ENCODE results near the gene EDRF1.

- TF ChIP-seq POLR2A (IDR thresholded peaks at IDR 0.05; ENCODE audit: low read depth, low read length), result peak; percentile 96
- no peak for TF ChIP-seq POU2F2 (IDR thresholded peaks at IDR 0.05; ENCODE audit: low read depth, low read length)
- TF ChIP-seq TAF1 (IDR thresholded peaks at IDR 0.05; ENCODE audit: low read depth, low read length), result peak; percentile 81; the same call in 1 of the 2 replicates
- peak; percentile 96 for TF ChIP-seq POLR2AphosphoS5 (IDR thresholded peaks at IDR 0.05; ENCODE audit: low read depth, low read length)
- TF ChIP-seq PAX5 (IDR thresholded peaks at IDR 0.05; ENCODE audit: insufficient read depth, low read length, severe bottlenecking), result no peak
Observed at GRCh38 chr10:125719173-125720001, at the start of gene EDRF1.
